Esophagus muscularis mucosa (tissue), 4 donors: ENCODE data around the gene NODAL. TPM values are rescaled to one million over a fixed set of nuclear protein-coding genes. Genes with fewer than 3 reads are reported as not detected.
A peak's percentile ranks its signal among the peaks of the same experiment; 100 is the strongest.

Experiments used
- DNase-seq: peaks from one replicate; pipeline ENCODE4 v3.0.0-alpha.2; 2017; ENCODE audit errors: extremely low spot score
- H3K27ac ChIP-seq, 4 donors: fragments of 200-600 bp; sonication (generic); replicated peaks in 1 of 4; 1 replicate in 3 of 4; 2 replicates in 1 of 4; pipeline ENCODE4 v1.5.1; 2016 to 2019; ENCODE audit warnings: mild to moderate bottlenecking in 1 of 4
- H3K27me3 ChIP-seq, 4 donors: fragments of 200-600 bp; sonication (generic); one replicate each; pipeline versions ENCODE4 v1.5.1 to v1.6.0; 2016 to 2019
- H3K36me3 ChIP-seq, 4 donors: fragments of 200-600 bp; sonication (generic); one replicate each; pipeline ENCODE4 v1.5.1; 2016 to 2019
- H3K4me1 ChIP-seq, 4 donors: fragments of 200-600 bp; sonication (generic); one replicate each; pipeline ENCODE4 v1.5.1; 2016 to 2019
- H3K4me3 ChIP-seq, 4 donors: fragments of 200-600 bp; sonication (generic); 1 replicate in 2 of 4; 2 replicates in 2 of 4; pipeline ENCODE4 v1.5.1; 2016 to 2019; ENCODE audit warnings: mild to moderate bottlenecking in 4 of 4, moderate library complexity in 1 of 4
- H3K9me3 ChIP-seq, 4 donors: fragments of 200-600 bp; sonication (generic); 1 replicate in 3 of 4; 2 replicates in 1 of 4; pipeline ENCODE4 v1.5.1; 2016 to 2019
- CTCF ChIP-seq, 3 experiments: fragments of 200-600 bp in 2 of 3; fragments of 450-650 bp in 1 of 3; sonication (generic) in 2 of 3; IDR thresholded peaks; one replicate each; pipeline ENCODE4 v1.5.1; 2017 to 2019; ENCODE audit warnings: antibody characterized with exemption in 3 of 3, mild to moderate bottlenecking in 2 of 3, moderate library complexity in 1 of 3
- EP300 ChIP-seq: sonication (generic); formaldehyde crosslinking; IDR thresholded peaks from one replicate; pipeline ENCODE4 v1.6.1; 2017; ENCODE audit warnings: antibody characterized with exemption
- POLR2A ChIP-seq: fragments of 450-650 bp; IDR thresholded peaks from one replicate; pipeline ENCODE4 v1.6.1; 2017; ENCODE audit warnings: antibody characterized with exemption, moderate library complexity, mild to moderate bottlenecking, low read depth
- POLR2AphosphoS5 ChIP-seq, 2 donors: sonication (generic); formaldehyde crosslinking; IDR thresholded peaks; one replicate each; pipeline ENCODE4 v1.6.1; 2017; ENCODE audit warnings: antibody characterized with exemption in 2 of 2
- WGBS: methylation state at CpG from one replicate; pipeline ENCODE4 v1.1.5; 2018; 5-methylcytosine and 5-hydroxymethylcytosine counted together
- intact Hi-C: fragments of 100-400 bp; cut with DNase I; formaldehyde crosslinking; loops from one replicate; pipeline ENCODE4 v1.15.1; 2023
- total RNA-seq, 4 donors: library from RNA; depleted of rRNA; stranded (reverse); fragments of >200 nt; gene quantifications; one replicate each; pipeline versions ENCODE4 v1.1.0 to v1.2.1, GENCODE V29; 2016

Gene NODAL
- total RNA-seq, 4 donors from 2014 or later: not detected

GRCh38 chr10:70465832-70466231 lies 24.4 kb upstream of the NODAL start:
- no peak overlapping the region for H3K27ac ChIP-seq
- TF ChIP-seq CTCF (IDR thresholded peaks at IDR 0.05) (no peak), POLR2A (no peak), POLR2AphosphoS5 (IDR thresholded peaks at IDR 0.05) (no peak), EP300 (no peak)
- intact Hi-C loops: no loop called here
- no peak overlapping the region for H3K4me3 ChIP-seq
- no peak for DNase-seq
- H3K9me3 ChIP-seq: no peaks in the 10 kb centered on the region
- peaks cover 22 to 36% (median 27%) of the 10 kb centered on the region in 4 donors for H3K4me1 ChIP-seq
- H3K36me3 ChIP-seq: no peaks in the 10 kb centered on the region
- H3K27me3 ChIP-seq: no peaks in the 10 kb centered on the region
- 90% methylated on average over 2 of the region's 2 CpGs for WGBS

- intact Hi-C loops: no loop called here
Measured at GRCh38 chr10:70465278-70465677, 23.8 kb upstream of the NODAL start.

GRCh38 chr10:70462349-70462984 lies 21.0 kb upstream of the NODAL start:
- H3K27me3 ChIP-seq: no peaks in the 10 kb centered on the region
- 40% methylated on average over 2 of the region's 4 CpGs for WGBS
- peak overlapping the region; percentile 31 to 60 (median 33) for H3K27ac ChIP-seq
- no peaks in the 10 kb centered on the region for H3K9me3 ChIP-seq
- intact Hi-C loops: loop anchor here (5.0 kb wide), 1 partner anchor 295 kb away; no protein-coding TSS in a partner anchor
- no peak overlapping the region for H3K4me3 ChIP-seq
- TF ChIP-seq POLR2AphosphoS5 (IDR thresholded peaks at IDR 0.05) (peak; percentile 17 to 21), EP300 (no peak)
- H3K4me1 ChIP-seq: peaks cover 39 to 57% (median 53%) of the 10 kb centered on the region in 4 donors
- no peak for DNase-seq
- H3K36me3 ChIP-seq: no peaks in the 10 kb centered on the region

More at GRCh38 chr10:70465278-70465677, 23.8 kb upstream of the NODAL start:
- Histone ChIP-seq H3K36me3 (no peaks in the 10 kb centered on the region), H3K9me3 (no peaks in the 10 kb centered on the region), H3K27me3 (no peaks in the 10 kb centered on the region), H3K27ac (no peak overlapping the region), H3K4me3 (no peak overlapping the region), H3K4me1 (peaks cover 22 to 36% (median 27%) of the 10 kb centered on the region in 4 donors)
- no peak for DNase-seq
- 97% methylated on average over 4 of the region's 4 CpGs for WGBS
- TF ChIP-seq POLR2A (no peak), POLR2AphosphoS5 (IDR thresholded peaks at IDR 0.05) (no peak), CTCF (IDR thresholded peaks at IDR 0.05) (no peak), EP300 (no peak)

GRCh38 chr10:70461397-70462348 lies 20.2 kb upstream of the NODAL start:
- H3K9me3 ChIP-seq: no peaks in the 10 kb centered on the region
- no peaks in the 10 kb centered on the region for H3K36me3 ChIP-seq
- WGBS: 57% methylated on average over 12 of the region's 13 CpGs
- peaks cover 39 to 57% (median 53%) of the 10 kb centered on the region in 4 donors for H3K4me1 ChIP-seq
- TF ChIP-seq CTCF (IDR thresholded peaks at IDR 0.05) (peak; percentile 80 to 92 (median 90)), EP300 (no peak)
- H3K27me3 ChIP-seq: no peaks in the 10 kb centered on the region
- DNase-seq: no peak
- intact Hi-C loops: loop anchor here (1.0 to 5.0 kb wide), 2 partner anchors 79 to 296 kb away; no protein-coding TSS in a partner anchor
- H3K4me3 ChIP-seq: no peak overlapping the region
- H3K27ac ChIP-seq: peak overlapping the region; percentile 31 to 87 (median 50)
